HepG2 (cell line): ENCODE results near the gene CCT7. TPM values are rescaled to one million over a fixed set of nuclear protein-coding genes. Genes with fewer than 3 reads are reported as not detected.

ENCODE experiments used
- BCL6 ChIP-seq: IDR thresholded peaks from 2 replicates; pipeline ENCODE4 v1.6.1; 2016; ENCODE audit warnings: missing genetic modification reagents, missing compliant biosample characterization
- CREB1 ChIP-seq, 2 experiments: fragments of 450-650 bp in 1 of 2; IDR thresholded peaks; 2 replicates each; pipeline ENCODE4 v1.6.1; 2016 to 2017; ENCODE audit warnings: control low read depth in 1 of 2, mild to moderate bottlenecking in 1 of 2, missing compliant biosample characterization in 1 of 2, missing genetic modification characterization in 1 of 2
- ELF3 ChIP-seq: IDR thresholded peaks from 2 replicates; pipeline ENCODE4 v1.6.1; 2016; ENCODE audit warnings: missing genetic modification reagents, missing compliant biosample characterization
- HMG20B ChIP-seq: conservative IDR thresholded peaks from 2 replicates; pipeline ENCODE4 v1.6.1; 2016; ENCODE audit warnings: missing genetic modification reagents, missing compliant biosample characterization
- HNRNPLL ChIP-seq: fragments of 200-400 bp; formaldehyde crosslinking; IDR thresholded peaks from 2 replicates; pipeline ENCODE4 v1.6.1; 2017; ENCODE audit warnings: mild to moderate bottlenecking, low read depth, low read length; ENCODE audit not compliant: poor library complexity, severe bottlenecking
- MEF2D ChIP-seq: sonication (generic); formaldehyde crosslinking; IDR thresholded peaks from 2 replicates; pipeline ENCODE4 v1.5.1; 2020; ENCODE audit warnings: mild to moderate bottlenecking, missing genetic modification reagents
- PHF20 ChIP-seq: sonication (generic); formaldehyde crosslinking; IDR thresholded peaks from 2 replicates; pipeline ENCODE4 v1.5.0; 2020; ENCODE audit warnings: mild to moderate bottlenecking, missing genetic modification reagents
- PHF5A ChIP-seq: IDR thresholded peaks from one replicate; pipeline ENCODE4 v1.6.1; 2018; ENCODE audit warnings: low read depth, missing genetic modification reagents; ENCODE audit not compliant: unreplicated experiment
- SNAPC4 ChIP-seq: sonication (generic); formaldehyde crosslinking; IDR thresholded peaks from 2 replicates; pipeline ENCODE4 v1.4.0; 2020; ENCODE audit warnings: mild to moderate bottlenecking, missing genetic modification reagents
- SP4 ChIP-seq: sonication (generic); formaldehyde crosslinking; IDR thresholded peaks from 2 replicates; pipeline ENCODE4 v1.8.1; 2023; ENCODE audit warnings: mild to moderate bottlenecking, missing genetic modification reagents
- TOE1 ChIP-seq: sonication (generic); formaldehyde crosslinking; IDR thresholded peaks from 2 replicates; pipeline ENCODE4 v1.4.0; 2020; ENCODE audit warnings: mild to moderate bottlenecking, missing genetic modification reagents
- TSC22D2 ChIP-seq: sonication (generic); formaldehyde crosslinking; IDR thresholded peaks from 2 replicates; pipeline ENCODE4 v1.5.1; 2020; ENCODE audit warnings: missing genetic modification reagents, mild to moderate bottlenecking, borderline replicate concordance
- YY1 ChIP-seq: IDR thresholded peaks from 2 replicates; pipeline ENCODE4 v1.6.1; 2011; ENCODE audit warnings: low read length, low read depth, moderate library complexity, mild to moderate bottlenecking; ENCODE audit not compliant: insufficient read depth, insufficient replicate concordance
- ZNF12 ChIP-seq: sonication (generic); formaldehyde crosslinking; IDR thresholded peaks from 2 replicates; pipeline ENCODE4 v1.5.0; 2020; ENCODE audit warnings: missing genetic modification reagents
- ZNF33A ChIP-seq: sonication (generic); formaldehyde crosslinking; IDR thresholded peaks from 2 replicates; pipeline ENCODE4 v1.5.1; 2020; ENCODE audit warnings: missing genetic modification reagents, mild to moderate bottlenecking, moderate library complexity, borderline replicate concordance
- polyA plus RNA-seq, 8 experiments: library from polyadenylated mRNA; depleted of rRNA in 3 of 8; stranded (reverse) in 7 of 8; unstranded in 1 of 8; fragments of >200 nt; fragmentation: Illumina TruSeq in 4 of 8; extraction: Trizol in 4 of 8; gene quantifications; 2 replicates each; pipeline versions ENCODE4 v1.2.1 to v1.2.3, GENCODE V29; 2011 to 2016; ENCODE audit warnings: low read depth in 4 of 8, missing spikeins in 1 of 8, mixed read lengths in 1 of 8; ENCODE audit not compliant: insufficient read depth in 1 of 8
- total RNA-seq, 5 experiments: library from RNA; depleted of rRNA; stranded (reverse); fragments of >200 nt; fragmentation: Illumina TruSeq; extraction: Trizol; gene quantifications; 2 replicates each; pipeline ENCODE4 v1.2.3, GENCODE V29; 2016; ENCODE audit warnings: low read depth in 1 of 5
- TF ChIP-seq, protein P1 (sequence below): sonication (generic); formaldehyde crosslinking; IDR thresholded peaks from 2 replicates; pipeline ENCODE4 v1.5.0; 2020; ENCODE audit warnings: missing genetic modification reagents
- TF ChIP-seq, protein P2 (sequence below): sonication (generic); formaldehyde crosslinking; IDR thresholded peaks from 2 replicates; pipeline ENCODE4 v1.5.0; 2020; ENCODE audit warnings: missing genetic modification reagents, mild to moderate bottlenecking, borderline replicate concordance
- TF ChIP-seq, protein P3 (sequence below): sonication (generic); formaldehyde crosslinking; IDR thresholded peaks from 2 replicates; pipeline ENCODE4 v1.5.0; 2020; ENCODE audit warnings: mild to moderate bottlenecking, missing genetic modification reagents

Gene CCT7
- total and polyA plus RNA-seq, 2 of the 13 experiments (the other 11 are each of a cell fraction or from before 2014, with no cell fraction given) = 347 to 517 TPM

- no peak for TF ChIP-seq SNAPC4 (CRISPR knock-in tag)
- TF ChIP-seq, protein P1, sequence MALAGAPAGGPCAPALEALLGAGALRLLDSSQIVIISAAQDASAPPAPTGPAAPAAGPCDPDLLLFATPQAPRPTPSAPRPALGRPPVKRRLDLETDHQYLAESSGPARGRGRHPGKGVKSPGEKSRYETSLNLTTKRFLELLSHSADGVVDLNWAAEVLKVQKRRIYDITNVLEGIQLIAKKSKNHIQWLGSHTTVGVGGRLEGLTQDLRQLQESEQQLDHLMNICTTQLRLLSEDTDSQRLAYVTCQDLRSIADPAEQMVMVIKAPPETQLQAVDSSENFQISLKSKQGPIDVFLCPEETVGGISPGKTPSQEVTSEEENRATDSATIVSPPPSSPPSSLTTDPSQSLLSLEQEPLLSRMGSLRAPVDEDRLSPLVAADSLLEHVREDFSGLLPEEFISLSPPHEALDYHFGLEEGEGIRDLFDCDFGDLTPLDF = no peak
- no peak for TF ChIP-seq SP4 (CRISPR knock-in tag)
- no peak for TF ChIP-seq CREB1 (IDR thresholded peaks at IDR 0.05)
- TF ChIP-seq CREB1 (CRISPR knock-in tag; IDR thresholded peaks at IDR 0.05) = peak; percentile 3; the same call in 1 of the 2 replicates
- TF ChIP-seq TOE1 (CRISPR knock-in tag) = no peak
- TF ChIP-seq ELF3 = 0 out of 2 replicates have a peak, but pooled peaks have one; percentile 33
- TF ChIP-seq ZNF12 (CRISPR knock-in tag) = no peak
- peak; percentile 37 for TF ChIP-seq HNRNPLL
- peak; percentile 32 for TF ChIP-seq PHF5A
- TF ChIP-seq ZNF33A (CRISPR knock-in tag) = no peak
- TF ChIP-seq, protein P2, sequence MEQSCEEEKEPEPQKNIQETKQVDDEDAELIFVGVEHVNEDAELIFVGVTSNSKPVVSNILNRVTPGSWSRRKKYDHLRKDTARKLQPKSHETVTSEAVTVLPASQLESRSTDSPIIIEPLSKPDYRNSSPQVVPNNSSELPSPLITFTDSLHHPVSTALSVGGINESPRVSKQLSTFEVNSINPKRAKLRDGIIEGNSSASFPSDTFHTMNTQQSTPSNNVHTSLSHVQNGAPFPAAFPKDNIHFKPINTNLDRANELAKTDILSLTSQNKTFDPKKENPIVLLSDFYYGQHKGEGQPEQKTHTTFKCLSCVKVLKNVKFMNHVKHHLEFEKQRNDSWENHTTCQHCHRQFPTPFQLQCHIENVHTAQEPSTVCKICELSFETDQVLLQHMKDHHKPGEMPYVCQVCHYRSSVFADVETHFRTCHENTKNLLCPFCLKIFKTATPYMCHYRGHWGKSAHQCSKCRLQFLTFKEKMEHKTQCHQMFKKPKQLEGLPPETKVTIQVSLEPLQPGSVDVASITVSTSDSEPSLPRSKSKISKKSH (CRISPR knock-in tag) = peak; percentile 70; the same call in 1 of the 2 replicates
- TF ChIP-seq YY1 = no peak
- TF ChIP-seq PHF20 (CRISPR knock-in tag) = no peak
- no peak for TF ChIP-seq MEF2D
- TF ChIP-seq HMG20B (CRISPR knock-in tag) = 0 out of 2 replicates have a peak, but pooled peaks have one; percentile 14
- TF ChIP-seq, protein P3, sequence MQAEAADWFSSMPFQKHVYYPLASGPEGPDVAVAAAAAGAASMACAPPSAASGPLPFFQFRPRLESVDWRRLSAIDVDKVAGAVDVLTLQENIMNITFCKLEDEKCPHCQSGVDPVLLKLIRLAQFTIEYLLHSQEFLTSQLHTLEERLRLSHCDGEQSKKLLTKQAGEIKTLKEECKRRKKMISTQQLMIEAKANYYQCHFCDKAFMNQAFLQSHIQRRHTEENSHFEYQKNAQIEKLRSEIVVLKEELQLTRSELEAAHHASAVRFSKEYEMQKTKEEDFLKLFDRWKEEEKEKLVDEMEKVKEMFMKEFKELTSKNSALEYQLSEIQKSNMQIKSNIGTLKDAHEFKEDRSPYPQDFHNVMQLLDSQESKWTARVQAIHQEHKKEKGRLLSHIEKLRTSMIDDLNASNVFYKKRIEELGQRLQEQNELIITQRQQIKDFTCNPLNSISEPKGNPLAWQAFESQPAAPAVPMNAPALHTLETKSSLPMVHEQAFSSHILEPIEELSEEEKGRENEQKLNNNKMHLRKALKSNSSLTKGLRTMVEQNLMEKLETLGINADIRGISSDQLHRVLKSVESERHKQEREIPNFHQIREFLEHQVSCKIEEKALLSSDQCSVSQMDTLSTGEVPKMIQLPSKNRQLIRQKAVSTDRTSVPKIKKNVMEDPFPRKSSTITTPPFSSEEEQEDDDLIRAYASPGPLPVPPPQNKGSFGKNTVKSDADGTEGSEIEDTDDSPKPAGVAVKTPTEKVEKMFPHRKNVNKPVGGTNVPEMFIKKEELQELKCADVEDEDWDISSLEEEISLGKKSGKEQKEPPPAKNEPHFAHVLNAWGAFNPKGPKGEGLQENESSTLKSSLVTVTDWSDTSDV (CRISPR knock-in tag) = 0 out of 2 replicates have a peak, but pooled peaks have one; percentile 34
- peak; percentile 46 for TF ChIP-seq BCL6 (CRISPR knock-in tag)
- peak; percentile 42; the same call in 1 of the 2 replicates for TF ChIP-seq TSC22D2 (CRISPR knock-in tag)
Observed at GRCh38 chr2:73212448-73213176, 21.5 kb upstream of the CCT7 start (continued).
